ENCODE data around the gene ZBTB7C.

GRCh38 chr18:47992266-47992665 lies 416.9 kb downstream of the ZBTB7C start:
- TF ChIP-seq CTCF (optimal IDR thresholded peaks at IDR 0.05 in 1 of 3, IDR thresholded peaks at IDR 0.05 in 1 of 3, conservative IDR thresholded peaks at IDR 0.05 in 1 of 3; ENCODE audit: extremely low read depth in 1 of 3, insufficient read depth in 2 of 3, low read length in 3 of 3) = no peak
- TF ChIP-seq EZH2 (IDR thresholded peaks at IDR 0.05; ENCODE audit: low read length) = no peak
